Suprapubic skin (tissue), 4 donors: ENCODE results near the gene GTF3C5. TPM values are rescaled to one million over a fixed set of nuclear protein-coding genes. Genes with fewer than 3 reads are reported as not detected.

Experiments
- DNase-seq, 2 donors: peaks; one replicate each; pipeline ENCODE4 v3.0.0-alpha.2; 2019; ENCODE audit warnings: low spot score in 2 of 2
- H3K27ac ChIP-seq: fragments of 200-600 bp; sonication (generic); one replicate; pipeline ENCODE4 v1.5.1; 2019
- H3K27me3 ChIP-seq: fragments of 200-600 bp; sonication (generic); one replicate; pipeline ENCODE4 v1.5.1; 2019
- H3K36me3 ChIP-seq: fragments of 200-600 bp; sonication (generic); one replicate; pipeline ENCODE4 v1.5.1; 2019
- H3K4me1 ChIP-seq: fragments of 200-600 bp; sonication (generic); one replicate; pipeline ENCODE4 v1.5.1; 2019
- H3K4me3 ChIP-seq: fragments of 200-600 bp; sonication (generic); one replicate; pipeline ENCODE4 v1.5.1; 2019; ENCODE audit warnings: mild to moderate bottlenecking
- H3K9me3 ChIP-seq: fragments of 200-600 bp; sonication (generic); one replicate; pipeline ENCODE4 v1.5.1; 2019
- CTCF ChIP-seq, 2 donors: fragments of 200-600 bp in 1 of 2; fragments of 450-650 bp in 1 of 2; sonication (generic) in 1 of 2; IDR thresholded peaks; one replicate each; pipeline ENCODE4 v1.5.1; 2016 to 2019; ENCODE audit warnings: antibody characterized with exemption in 2 of 2, mild to moderate bottlenecking in 1 of 2, moderate library complexity in 1 of 2
- EP300 ChIP-seq: sonication (generic); formaldehyde crosslinking; IDR thresholded peaks from one replicate; pipeline ENCODE4 v1.6.1; 2017; ENCODE audit warnings: antibody characterized with exemption
- POLR2A ChIP-seq, 2 donors: fragments of 450-650 bp; IDR thresholded peaks; one replicate each; pipeline ENCODE4 v1.6.1; 2017; ENCODE audit warnings: antibody characterized with exemption in 2 of 2, mild to moderate bottlenecking in 2 of 2, moderate library complexity in 2 of 2
- POLR2AphosphoS5 ChIP-seq, 3 donors: sonication (generic); formaldehyde crosslinking; IDR thresholded peaks; one replicate each; pipeline ENCODE4 v1.6.1; 2017; ENCODE audit warnings: antibody characterized with exemption in 3 of 3
- WGBS: methylation state at CpG from one replicate; pipeline ENCODE4 v1.1.5; 2018; 5-methylcytosine and 5-hydroxymethylcytosine counted together
- total RNA-seq, 4 donors: library from RNA; depleted of rRNA; stranded (reverse); fragments of >200 nt; gene quantifications; one replicate each; pipeline ENCODE4 v1.1.0, GENCODE V29; 2016

The GTF3C5 gene
- total RNA-seq, 4 donors from 2014 or later, result 55.8 to 103 (median 63.1) TPM

- Histone ChIP-seq H3K4me1 (peaks cover 9% of the 10 kb centered on the region), H3K27ac (no peak overlapping the region), H3K27me3 (no peaks in the 10 kb centered on the region), H3K4me3 (no peak overlapping the region), H3K9me3 (peaks cover 13% of the 10 kb centered on the region), H3K36me3 (peaks cover 86% of the 10 kb centered on the region)
- 90% methylated on average over 11 of the region's 12 CpGs for WGBS
- TF ChIP-seq POLR2AphosphoS5 (IDR thresholded peaks at IDR 0.05), result no peak
- no peak for TF ChIP-seq EP300
- TF ChIP-seq POLR2A (IDR thresholded peaks at IDR 0.05), result no peak
- no peak for TF ChIP-seq CTCF (IDR thresholded peaks at IDR 0.05)
- DNase-seq, result peak in 1 of 2 donors; percentile 57
These were observed 69.1 kb downstream of the GTF3C5 start for GRCh38 chr9:133099726-133100505.

GRCh38 chr9:133100506-133101355, 69.9 kb downstream of the GTF3C5 start:
- DNase-seq, result peak in 1 of 2 donors; percentile 49
- Histone ChIP-seq H3K9me3 (peaks cover 12% of the 10 kb centered on the region), H3K4me1 (peaks cover 9% of the 10 kb centered on the region), H3K27ac (no peak overlapping the region), H3K27me3 (no peaks in the 10 kb centered on the region), H3K36me3 (peaks cover 94% of the 10 kb centered on the region), H3K4me3 (no peak overlapping the region)
- 84% methylated on average over 11 of the region's 13 CpGs for WGBS
- TF ChIP-seq CTCF (IDR thresholded peaks at IDR 0.05), result no peak
- no peak for TF ChIP-seq EP300
- no peak for TF ChIP-seq POLR2A (IDR thresholded peaks at IDR 0.05)
- no peak for TF ChIP-seq POLR2AphosphoS5 (IDR thresholded peaks at IDR 0.05)

GRCh38 chr9:133101356-133102189, 70.8 kb downstream of the GTF3C5 start:
- Histone ChIP-seq H3K4me3 (no peak overlapping the region), H3K36me3 (peaks cover 100% of the 10 kb centered on the region), H3K27me3 (no peaks in the 10 kb centered on the region), H3K9me3 (peaks cover 3% of the 10 kb centered on the region), H3K4me1 (peaks cover 9% of the 10 kb centered on the region), H3K27ac (no peak overlapping the region)
- TF ChIP-seq POLR2A (IDR thresholded peaks at IDR 0.05) (no peak), CTCF (IDR thresholded peaks at IDR 0.05) (no peak), EP300 (no peak), POLR2AphosphoS5 (IDR thresholded peaks at IDR 0.05) (no peak)
- 95% methylated on average over 32 of the region's 32 CpGs for WGBS
- DNase-seq, result peak in 1 of 2 donors; percentile 64

DNA sequence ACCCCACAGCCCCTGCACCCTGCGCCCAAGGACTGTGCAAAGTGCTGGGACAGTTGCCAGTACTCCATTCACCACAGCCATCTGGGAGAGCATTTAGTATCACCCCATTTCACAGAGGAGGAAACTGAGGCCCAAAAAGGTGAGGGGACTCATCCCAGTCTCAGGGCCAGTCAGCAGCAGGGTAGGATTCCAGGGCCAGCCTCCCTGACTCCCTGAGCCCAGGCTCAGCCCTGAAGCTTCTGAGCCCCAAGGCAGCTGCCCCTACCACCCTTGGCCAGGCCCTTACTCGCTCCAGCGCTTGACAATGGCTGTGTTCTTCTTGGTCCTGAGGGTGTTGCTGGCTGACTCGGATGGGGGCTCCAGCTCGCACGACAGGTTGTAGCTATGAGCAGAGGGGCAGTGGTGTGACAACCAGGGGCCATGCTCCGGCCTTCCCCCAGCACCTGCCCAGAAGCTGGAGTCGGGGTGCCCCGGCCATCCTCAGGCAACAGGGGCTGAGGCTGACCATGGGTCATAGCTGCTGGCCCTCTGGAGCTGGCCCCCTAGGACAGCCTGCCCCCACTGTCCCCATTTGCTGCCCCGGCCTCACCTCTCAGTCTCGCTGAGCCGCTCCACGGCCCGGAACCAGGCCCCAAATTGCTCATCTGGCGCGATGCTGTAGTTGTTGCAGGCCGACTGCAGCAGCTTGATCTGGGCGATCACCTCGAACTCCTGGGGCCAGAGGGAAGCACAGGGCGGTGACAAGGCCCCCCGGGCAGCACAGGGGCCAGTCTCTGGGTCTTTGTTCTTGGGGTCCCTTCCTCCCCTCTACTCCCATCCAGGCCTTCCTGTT, 71.6 kb downstream of the GTF3C5 start:
- 91% methylated on average over 6 of the region's 21 CpGs for WGBS
- peak in 1 of 2 donors; percentile 60 for DNase-seq
- H3K4me3 ChIP-seq, result no peak overlapping the region
- H3K27ac ChIP-seq, result no peak overlapping the region
- peaks cover 9% of the 10 kb centered on the region for H3K4me1 ChIP-seq
- H3K36me3 ChIP-seq, result peaks cover 100% of the 10 kb centered on the region
- no peaks in the 10 kb centered on the region for H3K27me3 ChIP-seq
- TF ChIP-seq EP300, result no peak
- TF ChIP-seq POLR2AphosphoS5 (IDR thresholded peaks at IDR 0.05), result no peak
- TF ChIP-seq CTCF (IDR thresholded peaks at IDR 0.05), result no peak
- no peak for TF ChIP-seq POLR2A (IDR thresholded peaks at IDR 0.05)
- H3K9me3 ChIP-seq, result no peaks in the 10 kb centered on the region
